Type B pancreatic cell (in vitro differentiated cells): ENCODE results near the gene PANK4. TPM values are rescaled to one million over a fixed set of nuclear protein-coding genes. Genes with fewer than 3 reads are reported as not detected.
"Not testable (repeated sequence)": the region's sequence is repeated elsewhere in the genome, so short reads cannot be mapped to it uniquely, and the experiment has no call there.

Source experiments
- DNase-seq: peaks from one replicate; pipeline ENCODE4 v3.0.0; 2021; ENCODE audit warnings: mixed read lengths; ENCODE audit not compliant: unreplicated experiment; ENCODE audit errors: extremely low spot score
- H3K27ac Mint-ChIP-seq: 2 replicates; pipeline ENCODE4 v1.8.0; 2021; ENCODE audit warnings: mild to moderate bottlenecking, mixed read lengths
- H3K27me3 Mint-ChIP-seq: 2 replicates; pipeline ENCODE4 v1.8.0; 2021; ENCODE audit warnings: mixed read lengths
- H3K36me3 Mint-ChIP-seq: 2 replicates; pipeline ENCODE4 v1.8.0; 2021; ENCODE audit warnings: mixed read lengths
- H3K4me1 Mint-ChIP-seq: one replicate; pipeline ENCODE4 v1.8.0; 2021; ENCODE audit warnings: mixed read lengths; ENCODE audit not compliant: unreplicated experiment
- H3K4me3 Mint-ChIP-seq: 2 replicates; pipeline ENCODE4 v1.8.0; 2021; ENCODE audit warnings: mild to moderate bottlenecking, mixed read lengths
- H3K9me3 Mint-ChIP-seq: 2 replicates; pipeline ENCODE4 v1.8.0; 2021; ENCODE audit warnings: mixed read lengths
- CTCF ChIP-seq: fragments of 200-600 bp; sonication (generic); conservative IDR thresholded peaks from 2 replicates; pipeline ENCODE4 v1.5.0; 2021; ENCODE audit warnings: antibody characterized with exemption, mild to moderate bottlenecking
- total RNA-seq: library from RNA; stranded (reverse); gene quantifications from 2 replicates; pipeline ENCODE4 v1.2.1, GENCODE V29; 2021; ENCODE audit warnings: low replicate concordance

Gene PANK4
- total RNA-seq, 1 donor from 2014 or later = 49.1 TPM

GRCh38 chr1:2556277-2556677 is 29.9 kb upstream of the PANK4 start, which contains the start of gene TNFRSF14:
TNFRSF14 (plus strand) TSS chr1:2556371; CDS start chr1:2556665, 294 bp downstream.
- Mint-ChIP-seq H3K27ac (peak within 1 kb of the TSS; percentile 72), H3K9me3 (no peaks in the 10 kb centered on the region), H3K27me3 (no peaks in the 10 kb centered on the region), H3K4me1 (peaks cover 5% of the 10 kb centered on the region), H3K36me3 (no peaks in the 10 kb centered on the region), H3K4me3 (peak within 1 kb of the TSS; percentile 67)
- TF ChIP-seq CTCF = no peak
- no peak for DNase-seq

GRCh38 chr1:2555634-2556276 is 29.4 kb upstream of the PANK4 start:
- DNase-seq = no peak
- Mint-ChIP-seq H3K9me3 (no peaks in the 10 kb centered on the region), H3K36me3 (no peaks in the 10 kb centered on the region), H3K4me1 (peaks cover 5% of the 10 kb centered on the region), H3K27me3 (no peaks in the 10 kb centered on the region), H3K4me3 (no peak overlapping the region), H3K27ac (peak overlapping the region; percentile 72)
- no peak for TF ChIP-seq CTCF

GRCh38 chr1:2554621-2555387 is 28.4 kb upstream of the PANK4 start:
- Mint-ChIP-seq H3K36me3 (no peaks in the 10 kb centered on the region), H3K9me3 (no peaks in the 10 kb centered on the region), H3K27ac (no peak overlapping the region), H3K27me3 (no peaks in the 10 kb centered on the region), H3K4me3 (no peak overlapping the region), H3K4me1 (peaks cover 5% of the 10 kb centered on the region)
- DNase-seq = no peak
- peak; percentile 52 for TF ChIP-seq CTCF

- H3K36me3 Mint-ChIP-seq = no peaks in the 10 kb centered on the region
- H3K4me1 Mint-ChIP-seq = peaks cover 5% of the 10 kb centered on the region
- H3K9me3 Mint-ChIP-seq = no peaks in the 10 kb centered on the region
- no peak overlapping the region for H3K27ac Mint-ChIP-seq
- no peaks in the 10 kb centered on the region for H3K27me3 Mint-ChIP-seq
- H3K4me3 Mint-ChIP-seq = no peak overlapping the region
- TF ChIP-seq CTCF = no peak
- DNase-seq = no peak
These were observed 27.6 kb upstream of the PANK4 start for GRCh38 chr1:2553871-2554620.

- not testable (repeated sequence) for DNase-seq, H3K4me3 Mint-ChIP-seq, H3K4me1 Mint-ChIP-seq, H3K36me3 Mint-ChIP-seq, H3K27me3 Mint-ChIP-seq, H3K9me3 Mint-ChIP-seq, H3K27ac Mint-ChIP-seq
These were observed 26.7 kb upstream of the PANK4 start for GRCh38 chr1:2553076-2553475.
